Measurements from ENCODE around the gene ITK.

ITK gene

GRCh38 chr5:157162919-157163510 lies 17.6 kb upstream of the ITK start:
- H3K27me3 ChIP-seq (ENCODE audit: insufficient read depth, low read length, poor library complexity): no peaks in the 10 kb centered on the region
- no peak overlapping the region for H2AFZ ChIP-seq (ENCODE audit: low read depth, low read length)
- no peaks in the 10 kb centered on the region for H3K79me2 ChIP-seq (ENCODE audit: insufficient read depth, low read length)
- TF ChIP-seq EZH2 (IDR thresholded peaks at IDR 0.05; ENCODE audit: borderline replicate concordance, low read depth, low read length, severe bottlenecking) (no peak), CTCF (IDR thresholded peaks at IDR 0.05; ENCODE audit: borderline replicate concordance, extremely low read depth, low read length, poor library complexity, severe bottlenecking) (no peak)
- H3K9me3 ChIP-seq (ENCODE audit: insufficient read depth, low read length, severe bottlenecking): no peaks in the 10 kb centered on the region
- DNase-seq (no peak), ATAC-seq (ENCODE audit: insufficient read depth, low read depth) (no peak)
- no peak overlapping the region for H3K27ac ChIP-seq (ENCODE audit: low read length)
- no peak overlapping the region for H3K4me2 ChIP-seq (ENCODE audit: insufficient read depth, low read length)
- no peaks in the 10 kb centered on the region for H4K20me1 ChIP-seq (ENCODE audit: insufficient read depth, low read length)
- no peaks in the 10 kb centered on the region for H3K4me1 ChIP-seq (ENCODE audit: insufficient read depth, low read length)
- H3K36me3 ChIP-seq (ENCODE audit: insufficient read depth, low read length): no peaks in the 10 kb centered on the region
- no peak overlapping the region for H3K9ac ChIP-seq (ENCODE audit: low read depth, low read length)
- H3K4me3 ChIP-seq (ENCODE audit: low read depth in 1 of 2, low read length in 2 of 2): no peak overlapping the region

- H3K79me2 ChIP-seq (ENCODE audit: insufficient read depth, low read length): no peaks in the 10 kb centered on the region
Observed at GRCh38 chr5:157164521-157164920, 16.1 kb upstream of the ITK start.

GRCh38 chr5:157165261-157165660 lies 15.4 kb upstream of the ITK start:
- TF ChIP-seq CTCF (IDR thresholded peaks at IDR 0.05; ENCODE audit: borderline replicate concordance, extremely low read depth, low read length, poor library complexity, severe bottlenecking): no peak
- no peak for TF ChIP-seq EZH2 (IDR thresholded peaks at IDR 0.05; ENCODE audit: borderline replicate concordance, low read depth, low read length, severe bottlenecking)
- H3K27me3 ChIP-seq (ENCODE audit: insufficient read depth, low read length, poor library complexity): no peaks in the 10 kb centered on the region

More at GRCh38 chr5:157164521-157164920, 16.1 kb upstream of the ITK start:
- no peak for TF ChIP-seq EZH2 (IDR thresholded peaks at IDR 0.05; ENCODE audit: borderline replicate concordance, low read depth, low read length, severe bottlenecking)
- no peak for TF ChIP-seq CTCF (IDR thresholded peaks at IDR 0.05; ENCODE audit: borderline replicate concordance, extremely low read depth, low read length, poor library complexity, severe bottlenecking)
- Histone ChIP-seq H2AFZ (ENCODE audit: low read depth, low read length) (no peak overlapping the region), H4K20me1 (ENCODE audit: insufficient read depth, low read length) (no peaks in the 10 kb centered on the region), H3K9me3 (ENCODE audit: insufficient read depth, low read length, severe bottlenecking) (no peaks in the 10 kb centered on the region), H3K27ac (ENCODE audit: low read length) (no peak overlapping the region), H3K36me3 (ENCODE audit: insufficient read depth, low read length) (no peaks in the 10 kb centered on the region), H3K9ac (ENCODE audit: low read depth, low read length) (no peak overlapping the region), H3K4me1 (ENCODE audit: insufficient read depth, low read length) (no peaks in the 10 kb centered on the region), H3K4me2 (ENCODE audit: insufficient read depth, low read length) (no peak overlapping the region), H3K4me3 (ENCODE audit: low read depth in 1 of 2, low read length in 2 of 2) (no peak overlapping the region), H3K27me3 (ENCODE audit: insufficient read depth, low read length, poor library complexity) (no peaks in the 10 kb centered on the region)
- DNase-seq (no peak), ATAC-seq (ENCODE audit: insufficient read depth, low read depth) (no peak)

More at GRCh38 chr5:157165261-157165660, 15.4 kb upstream of the ITK start:
- H3K4me3 ChIP-seq (ENCODE audit: low read depth in 1 of 2, low read length in 2 of 2): no peak overlapping the region
- no peaks in the 10 kb centered on the region for H3K36me3 ChIP-seq (ENCODE audit: insufficient read depth, low read length)
- H3K9ac ChIP-seq (ENCODE audit: low read depth, low read length): no peak overlapping the region
- H3K79me2 ChIP-seq (ENCODE audit: insufficient read depth, low read length): no peaks in the 10 kb centered on the region
- ATAC-seq (ENCODE audit: insufficient read depth, low read depth) (no peak), DNase-seq (no peak)
- no peak overlapping the region for H3K4me2 ChIP-seq (ENCODE audit: insufficient read depth, low read length)
- H3K9me3 ChIP-seq (ENCODE audit: insufficient read depth, low read length, severe bottlenecking): no peaks in the 10 kb centered on the region
- no peak overlapping the region for H3K27ac ChIP-seq (ENCODE audit: low read length)
- no peaks in the 10 kb centered on the region for H4K20me1 ChIP-seq (ENCODE audit: insufficient read depth, low read length)
- H3K4me1 ChIP-seq (ENCODE audit: insufficient read depth, low read length): no peaks in the 10 kb centered on the region
- H2AFZ ChIP-seq (ENCODE audit: low read depth, low read length): no peak overlapping the region

Data from DND-41 (cell line).